Measurements from ENCODE around the gene ANKRD33B.
"Not testable (repeated sequence)": the region's sequence is repeated elsewhere in the genome, so short reads cannot be mapped to it uniquely, and the experiment has no call there.

GRCh38 chr5:10638723-10639122 is 74.9 kb downstream of the ANKRD33B start:
- TF ChIP-seq CTCF, POLR2A, POLR2AphosphoS5 (IDR thresholded peaks at IDR 0.05): not testable (repeated sequence)

All from breast epithelium (tissue), 3 donors.